Measurements from ENCODE around the gene INHBE.
A peak's percentile ranks its signal among the peaks of the same experiment; 100 is the strongest.

INHBE gene

DNA sequence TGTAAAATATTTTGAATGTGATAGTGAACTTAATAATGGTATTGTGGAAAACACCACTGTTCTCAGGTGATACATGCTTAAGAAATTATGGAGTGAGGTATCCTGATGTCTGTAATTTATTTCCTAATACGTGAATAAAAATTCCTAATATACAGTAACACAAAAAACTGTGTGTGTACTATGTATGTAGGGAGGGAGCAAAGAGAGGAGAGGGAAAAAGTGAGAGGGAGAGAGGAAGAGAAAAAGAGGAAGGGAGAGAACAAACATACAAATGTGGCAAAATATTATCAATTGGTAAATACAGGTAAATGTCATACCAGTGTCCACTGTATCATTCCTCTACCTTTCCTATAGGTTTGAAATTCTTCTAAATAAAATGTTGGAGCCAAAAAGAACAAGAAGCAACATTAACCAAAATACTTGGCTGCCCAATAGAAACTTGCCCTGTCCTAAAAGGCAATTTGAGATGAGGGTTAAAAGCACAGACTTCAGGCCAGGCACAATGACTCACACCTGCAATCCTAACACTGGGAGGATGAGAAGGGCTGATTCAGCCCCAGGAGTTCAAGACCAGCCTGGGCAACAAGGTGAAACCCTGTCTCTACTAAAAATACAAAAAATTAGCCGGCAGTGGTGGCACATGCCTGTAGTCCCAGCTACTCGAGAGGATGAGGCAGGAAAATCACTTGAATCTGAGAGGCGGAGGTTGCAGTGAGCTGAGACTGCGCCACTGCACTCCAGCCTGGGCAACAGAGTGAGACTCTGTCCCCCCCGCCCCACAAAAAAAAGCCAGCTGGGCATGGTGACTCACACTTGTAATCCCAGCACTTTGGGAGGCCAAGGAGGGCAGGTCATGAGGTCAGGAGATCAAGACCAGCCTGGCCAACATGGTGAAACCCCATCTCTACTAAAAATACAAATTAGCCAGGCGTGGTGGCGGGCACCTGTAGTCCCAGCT is 38.8 kb upstream of the INHBE start:
- H2BK15ac ChIP-seq (ENCODE audit: low read depth, poor library complexity, severe bottlenecking), result no peak overlapping the region
- no peak overlapping the region for H3K4me3 ChIP-seq (ENCODE audit: insufficient read depth in 1 of 2, low read depth in 1 of 2, low read length in 2 of 2)
- H2AK5ac ChIP-seq (ENCODE audit: low read length, severe bottlenecking), result no peak overlapping the region
- no peak overlapping the region for H4K91ac ChIP-seq (ENCODE audit: low read length)
- H3K9ac ChIP-seq (ENCODE audit: low read length), result no peak overlapping the region
- no peak overlapping the region for H4K8ac ChIP-seq (ENCODE audit: low read length)
- H3K27ac ChIP-seq (ENCODE audit: low read length, poor library complexity, severe bottlenecking), result no peak overlapping the region
- H2BK12ac ChIP-seq (ENCODE audit: low read length in 2 of 2), result no peak overlapping the region
- H3K79me1 ChIP-seq (replicated peaks; ENCODE audit: low read length, poor library complexity, severe bottlenecking), result peaks cover 21% of the 10 kb centered on the region
- no peak overlapping the region for H2BK5ac ChIP-seq (ENCODE audit: low read depth, low read length, poor library complexity, severe bottlenecking)
- peak; percentile 17 for DNase-seq
- no peaks in the 10 kb centered on the region for H3K27me3 ChIP-seq (ENCODE audit: control insufficient read depth in 1 of 2, insufficient read depth in 1 of 2, low read length in 2 of 2)
- H2BK120ac ChIP-seq (ENCODE audit: low read depth, low read length), result no peak overlapping the region
- H3K4ac ChIP-seq (ENCODE audit: low read depth in 1 of 2, low read length in 2 of 2), result no peak overlapping the region
- peaks cover 0 to 15% of the 10 kb centered on the region in 2 experiments for H3K36me3 ChIP-seq (ENCODE audit: control insufficient read depth in 1 of 2, insufficient read depth in 2 of 2, low read depth in 1 of 2, low read length in 2 of 2)
- no peak overlapping the region for H3K14ac ChIP-seq (ENCODE audit: low read length in 2 of 2)
- no peaks in the 10 kb centered on the region for H3K9me3 ChIP-seq (ENCODE audit: control insufficient read depth, low read length)
- no peak overlapping the region for H2AFZ ChIP-seq (ENCODE audit: low read depth, low read length)
- WGBS, result 89% methylated on average over 7 of the region's 8 CpGs
- no peak overlapping the region for H3K4me2 ChIP-seq (ENCODE audit: low read length, poor library complexity, severe bottlenecking)
- no peaks in the 10 kb centered on the region for H3K4me1 ChIP-seq (ENCODE audit: control insufficient read depth, insufficient read depth, low read depth, low read length)
- H3K23ac ChIP-seq (ENCODE audit: low read length in 2 of 2), result no peak overlapping the region
- H3K18ac ChIP-seq (ENCODE audit: low read depth in 1 of 2, low read length in 2 of 2), result no peak overlapping the region

- Histone ChIP-seq H2BK5ac (ENCODE audit: low read depth, low read length, poor library complexity, severe bottlenecking) (no peak overlapping the region), H3K4me1 (ENCODE audit: control insufficient read depth, insufficient read depth, low read depth, low read length) (no peaks in the 10 kb centered on the region), H2BK120ac (ENCODE audit: low read depth, low read length) (no peak overlapping the region), H4K91ac (ENCODE audit: low read length) (no peak overlapping the region), H3K14ac (ENCODE audit: low read length in 2 of 2) (no peak overlapping the region), H3K18ac (ENCODE audit: low read depth in 1 of 2, low read length in 2 of 2) (no peak overlapping the region), H3K79me1 (replicated peaks; ENCODE audit: low read length, poor library complexity, severe bottlenecking) (peaks cover 28% of the 10 kb centered on the region), H3K9me3 (ENCODE audit: control insufficient read depth, low read length) (no peaks in the 10 kb centered on the region), H4K8ac (ENCODE audit: low read length) (no peak overlapping the region), H3K23ac (ENCODE audit: low read length in 2 of 2) (no peak overlapping the region), H3K9ac (ENCODE audit: low read length) (no peak overlapping the region), H3K4ac (ENCODE audit: low read depth in 1 of 2, low read length in 2 of 2) (no peak overlapping the region), H3K4me3 (ENCODE audit: insufficient read depth in 1 of 2, low read depth in 1 of 2, low read length in 2 of 2) (no peak overlapping the region), H2BK15ac (ENCODE audit: low read depth, poor library complexity, severe bottlenecking) (no peak overlapping the region), H3K27me3 (ENCODE audit: control insufficient read depth in 1 of 2, insufficient read depth in 1 of 2, low read length in 2 of 2) (no peaks in the 10 kb centered on the region), H2AK5ac (ENCODE audit: low read length, severe bottlenecking) (no peak overlapping the region), H3K4me2 (ENCODE audit: low read length, poor library complexity, severe bottlenecking) (no peak overlapping the region), H2BK12ac (ENCODE audit: low read length in 2 of 2) (no peak overlapping the region), H3K36me3 (ENCODE audit: control insufficient read depth in 1 of 2, insufficient read depth in 2 of 2, low read depth in 1 of 2, low read length in 2 of 2) (peaks cover 8 to 26% of the 10 kb centered on the region in 2 experiments), H2AFZ (ENCODE audit: low read depth, low read length) (no peak overlapping the region), H3K27ac (ENCODE audit: low read length, poor library complexity, severe bottlenecking) (no peak overlapping the region)
- DNase-seq, result no peak
- WGBS, result 97% methylated on average over 9 of the region's 9 CpGs
These were observed 36.9 kb upstream of the INHBE start for GRCh38 chr12:57418255-57418654.

DNA sequence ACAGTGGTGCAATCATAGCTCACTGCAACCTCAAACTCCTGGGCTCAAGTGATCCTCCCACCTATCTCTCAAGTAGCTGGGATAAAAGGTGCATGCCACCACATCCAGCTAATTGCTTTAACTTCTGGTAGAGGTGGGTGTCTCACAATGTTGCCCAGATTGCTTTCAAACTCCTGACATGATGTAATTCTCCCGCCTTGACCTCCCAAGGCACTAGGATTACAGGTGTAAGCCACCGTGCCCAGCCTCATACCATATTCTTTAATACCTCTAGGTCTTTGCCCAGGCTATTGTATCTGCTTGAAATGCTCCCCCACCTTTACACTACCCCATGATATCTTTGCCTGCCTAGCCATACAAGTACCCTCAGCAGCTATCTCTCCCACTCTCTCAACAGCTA is 35.6 kb upstream of the INHBE start:
- 100% methylated on average over 2 of the region's 2 CpGs for WGBS
- Histone ChIP-seq H3K23ac (ENCODE audit: low read length in 2 of 2) (no peak overlapping the region), H4K8ac (ENCODE audit: low read length) (no peak overlapping the region), H3K14ac (ENCODE audit: low read length in 2 of 2) (no peak overlapping the region), H2BK5ac (ENCODE audit: low read depth, low read length, poor library complexity, severe bottlenecking) (no peak overlapping the region), H3K18ac (ENCODE audit: low read depth in 1 of 2, low read length in 2 of 2) (no peak overlapping the region), H3K36me3 (ENCODE audit: control insufficient read depth in 1 of 2, insufficient read depth in 2 of 2, low read depth in 1 of 2, low read length in 2 of 2) (peaks cover 14 to 31% of the 10 kb centered on the region in 2 experiments), H4K91ac (ENCODE audit: low read length) (no peak overlapping the region), H2BK120ac (ENCODE audit: low read depth, low read length) (no peak overlapping the region), H3K79me1 (replicated peaks; ENCODE audit: low read length, poor library complexity, severe bottlenecking) (peaks cover 35% of the 10 kb centered on the region), H3K4me2 (ENCODE audit: low read length, poor library complexity, severe bottlenecking) (no peak overlapping the region), H3K4ac (ENCODE audit: low read depth in 1 of 2, low read length in 2 of 2) (no peak overlapping the region), H2AK5ac (ENCODE audit: low read length, severe bottlenecking) (no peak overlapping the region), H3K4me3 (ENCODE audit: insufficient read depth in 1 of 2, low read depth in 1 of 2, low read length in 2 of 2) (no peak overlapping the region), H3K27me3 (ENCODE audit: control insufficient read depth in 1 of 2, insufficient read depth in 1 of 2, low read length in 2 of 2) (no peaks in the 10 kb centered on the region), H3K4me1 (ENCODE audit: control insufficient read depth, insufficient read depth, low read depth, low read length) (no peaks in the 10 kb centered on the region), H2BK15ac (ENCODE audit: low read depth, poor library complexity, severe bottlenecking) (no peak overlapping the region), H2AFZ (ENCODE audit: low read depth, low read length) (no peak overlapping the region), H3K9me3 (ENCODE audit: control insufficient read depth, low read length) (no peaks in the 10 kb centered on the region), H3K9ac (ENCODE audit: low read length) (no peak overlapping the region), H2BK12ac (ENCODE audit: low read length in 2 of 2) (no peak overlapping the region), H3K27ac (ENCODE audit: low read length, poor library complexity, severe bottlenecking) (no peak overlapping the region)
- no peak for DNase-seq

GRCh38 chr12:57420482-57420881 is 34.6 kb upstream of the INHBE start:
- no peak overlapping the region for H3K23ac ChIP-seq (ENCODE audit: low read length in 2 of 2)
- H3K4me1 ChIP-seq (ENCODE audit: control insufficient read depth, insufficient read depth, low read depth, low read length), result no peaks in the 10 kb centered on the region
- H2AK5ac ChIP-seq (ENCODE audit: low read length, severe bottlenecking), result no peak overlapping the region
- no peak overlapping the region for H2AFZ ChIP-seq (ENCODE audit: low read depth, low read length)
- peaks cover 16 to 34% of the 10 kb centered on the region in 2 experiments for H3K36me3 ChIP-seq (ENCODE audit: control insufficient read depth in 1 of 2, insufficient read depth in 2 of 2, low read depth in 1 of 2, low read length in 2 of 2)
- no peak overlapping the region for H3K9ac ChIP-seq (ENCODE audit: low read length)
- no peak overlapping the region for H3K18ac ChIP-seq (ENCODE audit: low read depth in 1 of 2, low read length in 2 of 2)
- WGBS, result 97% methylated on average over 5 of the region's 5 CpGs
- H3K79me1 ChIP-seq (replicated peaks; ENCODE audit: low read length, poor library complexity, severe bottlenecking), result peaks cover 39% of the 10 kb centered on the region
- H2BK15ac ChIP-seq (ENCODE audit: low read depth, poor library complexity, severe bottlenecking), result no peak overlapping the region
- no peak overlapping the region for H2BK12ac ChIP-seq (ENCODE audit: low read length in 2 of 2)
- H4K91ac ChIP-seq (ENCODE audit: low read length), result no peak overlapping the region
- no peak overlapping the region for H2BK120ac ChIP-seq (ENCODE audit: low read depth, low read length)
- no peak for DNase-seq
- H3K9me3 ChIP-seq (ENCODE audit: control insufficient read depth, low read length), result no peaks in the 10 kb centered on the region
- H3K4me3 ChIP-seq (ENCODE audit: insufficient read depth in 1 of 2, low read depth in 1 of 2, low read length in 2 of 2), result no peak overlapping the region
- no peak overlapping the region for H2BK5ac ChIP-seq (ENCODE audit: low read depth, low read length, poor library complexity, severe bottlenecking)
- no peak overlapping the region for H3K4ac ChIP-seq (ENCODE audit: low read depth in 1 of 2, low read length in 2 of 2)
- no peak overlapping the region for H4K8ac ChIP-seq (ENCODE audit: low read length)
- no peak overlapping the region for H3K4me2 ChIP-seq (ENCODE audit: low read length, poor library complexity, severe bottlenecking)
- no peaks in the 10 kb centered on the region for H3K27me3 ChIP-seq (ENCODE audit: control insufficient read depth in 1 of 2, insufficient read depth in 1 of 2, low read length in 2 of 2)
- no peak overlapping the region for H3K14ac ChIP-seq (ENCODE audit: low read length in 2 of 2)
- H3K27ac ChIP-seq (ENCODE audit: low read length, poor library complexity, severe bottlenecking), result no peak overlapping the region

Data from mesenchymal stem cell (in vitro differentiated cells and primary cell).